RPMI7951 (cell line): Measurements from ENCODE around the gene PPP1CC. TPM values are rescaled to one million over a fixed set of nuclear protein-coding genes. Genes with fewer than 3 reads are reported as not detected.

Experiments
- DNase-seq: peaks from one replicate; pipeline ENCODE4 v3.0.0-alpha.2; 2012; ENCODE audit warnings: low read depth
- total RNA-seq: library from RNA; depleted of rRNA; stranded (reverse); fragments of >200 nt; shearing (Covaris generic); gene quantifications from 2 replicates; pipeline ENCODE4 v1.2.3, GENCODE V29; 2014; rRNA removed

PPP1CC gene
- total RNA-seq, 1 experiment from 2014 or later = 148 TPM

DNA sequence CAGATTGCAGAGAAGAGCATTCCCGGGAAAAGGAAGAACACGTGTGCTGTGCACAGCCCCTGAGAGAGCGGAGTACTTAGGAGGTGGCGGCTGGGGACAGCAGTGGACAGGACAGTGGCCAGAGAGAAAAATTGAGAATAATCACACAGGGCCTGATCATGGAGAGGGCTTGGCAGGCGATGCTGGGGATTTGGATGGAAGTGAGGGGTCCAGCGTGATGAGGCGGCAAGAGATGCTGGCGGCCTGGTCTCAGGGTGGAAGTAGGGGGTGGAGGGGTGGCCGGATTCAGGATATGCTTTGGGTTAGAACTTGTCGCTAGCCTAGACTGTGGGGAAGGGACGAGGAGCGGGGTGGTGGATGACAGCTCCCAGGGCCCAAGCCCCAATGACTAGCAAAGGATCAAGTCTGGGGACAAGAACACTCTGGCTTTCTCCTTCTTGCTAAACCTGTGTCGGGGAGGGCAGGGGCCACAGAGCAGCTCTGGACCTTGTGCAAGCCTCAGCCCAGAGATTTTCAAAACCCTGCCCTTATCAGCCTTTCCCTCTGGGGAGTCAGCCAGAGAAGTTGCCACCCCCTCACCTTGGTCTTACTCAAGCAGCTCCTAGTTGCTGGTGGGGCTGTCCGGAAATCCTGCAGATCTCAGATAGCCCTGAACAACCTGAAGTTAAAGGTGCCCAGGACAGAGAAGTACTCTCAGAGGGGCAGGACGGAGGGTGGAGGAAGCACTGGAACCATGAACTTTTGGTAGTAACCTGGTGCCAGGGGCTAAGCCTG lies 55.1 kb downstream of the PPP1CC start:
- DNase-seq = no peak

DNA sequence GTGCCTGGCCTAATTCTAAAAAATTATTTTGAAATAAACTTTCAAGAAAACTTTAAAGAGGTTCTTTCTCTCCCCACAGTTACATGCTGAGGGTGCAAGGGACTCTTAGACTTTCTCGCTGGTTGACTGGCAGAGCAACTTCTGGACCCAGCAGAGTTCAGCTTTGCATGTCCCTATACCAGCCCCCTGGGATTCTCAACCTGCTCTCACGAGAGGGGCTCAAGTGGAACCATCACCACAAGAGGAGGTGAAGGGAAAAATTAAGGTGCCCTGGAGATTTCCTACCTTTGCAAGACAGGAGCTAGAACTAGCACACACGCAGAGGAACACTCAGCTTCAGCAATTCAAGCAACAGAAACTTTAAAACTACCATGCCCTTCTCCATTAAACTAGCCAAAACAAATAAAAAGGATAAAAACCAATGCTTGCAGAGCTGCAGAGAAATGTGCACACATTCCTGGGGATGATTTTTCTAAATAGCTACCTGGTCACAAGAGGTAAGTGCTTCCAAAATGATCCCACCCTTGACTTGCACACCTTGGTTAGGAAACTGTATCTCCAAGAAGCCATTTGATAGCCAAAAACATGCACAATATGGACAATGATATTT lies 56.3 kb downstream of the PPP1CC start:
- no peak for DNase-seq

DNA sequence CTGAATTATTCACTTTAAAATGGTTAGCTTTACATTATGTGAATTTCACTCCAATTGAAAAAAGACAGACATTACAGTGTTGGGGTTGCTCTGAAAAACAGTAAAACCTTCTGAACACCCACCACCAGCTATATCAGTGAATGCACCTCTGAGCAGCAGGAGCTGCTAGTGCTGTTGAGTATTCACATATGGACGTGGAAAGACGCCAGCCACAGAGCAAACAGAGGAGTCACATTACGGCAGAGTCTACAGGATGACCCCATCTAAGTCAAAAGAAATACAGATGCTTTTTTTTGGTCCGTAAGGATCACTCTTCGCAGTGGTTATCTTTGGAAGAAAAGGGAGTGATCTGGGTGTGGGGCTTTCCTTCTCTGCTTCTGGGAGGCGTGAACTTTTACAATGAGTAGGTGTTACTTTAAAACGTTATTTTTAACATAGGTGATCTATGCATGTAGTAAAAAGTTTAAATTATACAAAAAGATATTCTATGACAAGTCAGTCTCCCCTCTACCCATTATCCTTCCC lies 58.3 kb downstream of the PPP1CC start:
- no peak for DNase-seq

DNA sequence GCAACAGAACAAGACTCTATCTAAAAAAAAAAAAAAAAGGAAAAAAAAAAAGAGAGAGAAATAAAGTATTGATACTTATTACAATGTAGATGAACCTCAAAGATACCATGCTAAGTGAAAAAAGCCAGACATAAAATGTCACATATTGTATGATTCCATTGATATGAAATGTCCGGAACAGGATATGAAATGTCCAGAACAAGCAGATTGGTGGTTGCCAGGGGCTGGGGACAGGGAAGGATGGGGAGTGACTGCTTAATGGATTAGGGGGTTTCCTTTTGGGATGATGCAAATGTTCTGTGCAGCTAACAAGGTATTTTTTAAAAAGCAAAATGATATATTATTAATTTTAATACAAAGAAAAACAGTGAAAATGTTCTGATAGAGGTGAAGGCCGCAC lies 58.8 kb downstream of the PPP1CC start:
- DNase-seq = no peak

DNA sequence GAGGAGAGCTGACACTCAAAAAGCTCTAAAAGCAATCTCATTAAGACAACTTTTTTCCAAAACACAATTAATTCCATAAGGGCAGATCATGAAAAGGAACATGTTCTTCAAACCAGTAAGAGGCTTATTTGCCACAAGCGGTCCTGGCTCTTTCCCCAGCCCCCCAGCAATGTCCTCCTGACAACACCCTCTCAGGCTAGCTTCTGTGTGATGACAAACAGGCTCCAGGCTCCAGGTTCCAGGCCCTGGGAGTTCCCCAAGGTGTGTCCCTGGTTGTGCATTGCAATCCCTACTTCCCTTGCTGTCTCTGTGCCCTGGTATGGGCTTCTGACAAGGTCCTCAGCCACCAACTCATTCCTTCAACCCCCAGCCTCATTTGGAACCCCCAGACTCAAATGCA lies 62.7 kb downstream of the PPP1CC start:
- DNase-seq = no peak

DNA sequence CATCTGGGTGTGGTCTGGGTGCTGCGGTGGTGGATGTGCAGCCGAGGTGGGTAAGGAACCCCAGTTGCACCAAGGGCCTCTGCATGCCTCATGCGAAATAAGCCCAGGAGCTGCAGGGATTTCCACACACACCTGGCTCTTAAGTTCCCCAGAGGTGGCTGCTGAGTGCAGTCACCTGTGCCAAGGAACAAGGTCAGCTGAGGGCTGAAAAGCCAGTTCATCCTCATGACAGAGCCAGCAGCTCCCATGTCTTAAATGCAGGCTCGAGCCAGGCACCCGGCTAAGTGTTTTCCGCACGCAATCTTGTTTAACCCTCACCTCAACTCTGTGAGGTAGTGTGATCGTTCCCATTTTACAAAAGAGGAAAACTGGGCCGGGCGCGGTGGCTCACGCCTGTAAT lies 63.5 kb downstream of the PPP1CC start:
- no peak for DNase-seq

DNA sequence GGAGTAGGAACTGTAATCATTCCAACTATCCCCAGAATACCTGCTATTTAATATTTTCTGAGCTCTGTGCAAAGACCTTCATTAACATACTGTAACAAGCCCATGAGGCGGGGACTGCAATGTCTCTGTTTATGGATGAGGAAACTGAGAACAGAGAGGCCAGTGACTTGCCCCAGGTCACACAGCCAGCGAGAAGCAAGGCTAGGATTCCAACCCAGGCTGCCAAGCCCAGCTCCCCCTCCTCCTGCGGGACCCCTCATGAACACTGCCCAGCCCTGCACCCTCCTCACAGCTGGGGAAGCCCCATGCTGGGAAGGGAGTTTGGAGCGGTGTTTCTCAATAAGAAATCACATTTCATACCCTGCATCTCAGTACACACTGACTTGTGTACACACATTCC lies 64.7 kb downstream of the PPP1CC start:
- DNase-seq = no peak

DNA sequence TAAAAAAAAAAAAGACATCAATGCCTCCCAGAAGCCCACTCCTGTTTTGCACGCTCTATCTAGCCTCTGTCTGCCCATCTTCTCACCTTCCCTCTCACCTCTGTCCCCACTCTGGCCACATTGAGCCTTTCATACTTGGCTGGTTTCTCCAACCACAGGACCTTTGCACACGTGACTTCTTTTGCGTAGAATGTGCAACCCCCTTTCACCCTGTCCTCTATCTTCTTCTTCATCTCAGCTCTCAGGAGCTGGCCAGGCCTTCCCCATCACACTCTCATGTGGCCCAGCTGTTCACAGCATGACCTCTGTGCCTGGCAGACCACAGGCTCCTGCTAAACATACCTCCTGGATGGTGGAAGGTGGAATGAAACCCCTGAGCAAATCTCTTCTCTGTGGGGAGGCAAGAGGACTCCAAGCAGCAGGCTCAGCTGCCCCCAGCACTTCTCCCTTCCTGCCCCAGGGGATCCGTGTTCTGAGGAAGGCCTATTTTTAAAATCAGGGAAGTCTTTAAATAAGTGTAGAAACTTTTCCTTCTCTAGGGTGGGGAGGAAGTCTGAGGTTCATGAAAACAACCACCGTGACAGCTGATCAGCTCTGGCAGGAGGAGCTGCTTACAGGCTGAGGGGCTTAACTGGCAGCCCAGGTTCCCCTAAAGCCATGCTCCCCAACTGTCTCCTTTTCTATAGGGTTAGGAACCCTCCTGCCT lies 65.3 kb downstream of the PPP1CC start:
- DNase-seq = no peak

DNA sequence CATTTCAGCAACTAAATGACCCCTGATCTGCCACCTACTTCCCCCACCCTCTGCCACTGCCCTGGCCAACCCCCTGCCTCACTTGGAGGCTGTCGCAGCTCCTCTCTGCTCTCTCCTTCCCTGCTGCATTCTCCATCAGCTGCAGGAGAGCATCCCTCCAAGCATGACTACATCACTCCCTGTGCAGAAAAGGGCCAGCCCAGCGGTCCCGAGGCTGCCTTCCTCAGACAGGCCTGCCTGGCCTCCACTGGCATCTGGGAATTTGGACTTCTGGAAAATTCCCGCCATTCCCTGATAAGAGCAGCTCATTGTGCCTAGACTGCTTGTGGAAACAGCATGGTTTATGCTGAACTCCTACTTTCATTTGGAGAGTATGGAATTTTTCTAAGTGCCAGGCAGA lies 66.5 kb downstream of the PPP1CC start:
- no peak for DNase-seq

DNA sequence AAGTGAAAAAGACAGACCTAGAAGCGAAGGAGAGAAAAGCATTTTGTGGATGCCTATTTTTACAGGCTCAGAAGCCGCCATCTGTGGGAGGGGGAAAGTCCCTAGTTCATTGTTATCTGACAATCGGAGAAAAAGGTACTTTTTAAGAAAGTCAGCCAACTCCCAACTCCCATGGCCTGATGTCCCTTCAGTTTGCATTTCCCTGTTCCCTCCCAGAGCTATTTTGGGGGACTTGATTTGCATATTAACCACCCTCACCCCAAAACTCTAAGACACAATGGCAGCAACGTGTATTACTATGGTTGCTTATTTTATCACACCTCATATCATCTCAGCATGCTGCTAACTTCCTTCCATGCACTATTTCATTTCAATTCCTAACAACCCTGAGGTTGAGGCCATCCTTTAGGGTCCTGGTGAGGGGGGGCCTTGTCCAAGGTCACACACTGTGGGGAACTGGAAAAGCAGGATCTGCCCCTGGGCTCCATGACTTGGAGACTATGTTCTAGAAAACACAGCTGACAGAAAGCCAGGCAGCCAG lies 72.5 kb downstream of the PPP1CC start:
- DNase-seq = no peak

Other genes with a start within 250 kb of the PPP1CC start
- 91.6 and 106 TPM in 2 replicates for gene VPS29, start 240.8 kb downstream of the PPP1CC start, total RNA-seq
- 0.39 and 0.60 TPM in 2 replicates for gene RAD9B, start 240.6 kb downstream of the PPP1CC start, total RNA-seq
- 1.8 and 3.0 TPM in 2 replicates for gene PPTC7, start 159.6 kb downstream of the PPP1CC start, total RNA-seq
- 18.9 and 24.6 TPM in 2 replicates for gene TCTN1, start 128.8 kb downstream of the PPP1CC start, total RNA-seq
- gene HVCN1, start 53.8 kb downstream of the PPP1CC start, total RNA-seq = 2.2 and 3.2 TPM in 2 replicates
- not detected in 2 replicates for gene CCDC63, start 104.1 kb upstream of the PPP1CC start, total RNA-seq
- not detected in 2 replicates for gene MYL2, start 177.7 kb upstream of the PPP1CC start, total RNA-seq